HG03571 (cell line): Measurements from ENCODE around the gene ITPKC.
"Not testable (repeated sequence)": the region's sequence is repeated elsewhere in the genome, so short reads cannot be mapped to it uniquely, and the experiment has no call there.

Experiments used
- ATAC-seq: cut with Tn5 transposase; IDR thresholded peaks from one replicate; pipeline ENCODE4 v1.9.1; 2021; ENCODE audit not compliant: unreplicated experiment

The ITPKC gene

DNA sequence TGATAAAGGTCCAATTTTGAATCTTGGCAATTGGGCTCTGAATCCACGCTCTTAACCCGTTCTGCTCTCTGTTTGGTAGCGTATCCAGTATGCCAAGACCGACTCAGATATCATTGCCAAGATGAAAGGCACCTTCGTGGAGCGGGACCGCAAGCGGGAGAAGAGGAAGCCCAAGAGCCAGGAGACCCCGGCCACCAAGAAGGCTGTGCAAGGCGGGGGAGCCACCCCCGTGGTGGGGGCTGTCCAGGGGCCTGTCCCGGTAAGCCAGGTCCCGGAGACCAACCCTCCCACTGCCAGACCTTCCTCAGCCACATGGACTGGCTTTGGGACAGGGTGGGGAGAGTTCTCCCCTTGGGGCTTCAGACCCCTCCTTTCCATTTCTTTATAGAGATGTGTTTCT, 42.4 kb downstream of the ITPKC start:
- no peak for ATAC-seq

GRCh38 chr19:40762754-40763470, 46.0 kb downstream of the ITPKC start:
- ATAC-seq = no peak

DNA sequence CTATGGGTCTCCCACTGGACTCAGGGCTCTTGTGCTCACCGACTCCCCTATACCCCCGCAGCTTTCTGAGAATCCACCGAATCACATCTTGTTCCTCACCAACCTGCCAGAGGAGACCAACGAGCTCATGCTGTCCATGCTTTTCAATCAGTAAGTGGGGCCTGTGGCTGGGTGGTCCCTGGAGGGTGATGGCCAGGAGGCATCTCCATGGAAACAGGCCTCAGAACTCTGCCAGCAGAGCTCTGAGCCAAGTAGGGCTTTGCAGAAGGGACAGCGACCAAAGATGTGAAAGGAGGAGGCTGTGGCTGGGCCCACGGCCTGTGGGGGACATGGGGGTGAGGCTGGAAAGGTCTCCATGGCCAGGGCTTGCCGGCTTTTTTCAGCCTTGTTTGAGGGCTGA, 46.6 kb downstream of the ITPKC start:
- ATAC-seq = no peak

GRCh38 chr19:40763963-40764362, 47.1 kb downstream of the ITPKC start:
- ATAC-seq = no peak

GRCh38 chr19:40766385-40766784, 49.5 kb downstream of the ITPKC start:
- not testable (repeated sequence) for ATAC-seq

GRCh38 chr19:40768869-40769268, 52.0 kb downstream of the ITPKC start:
- ATAC-seq = no peak

DNA sequence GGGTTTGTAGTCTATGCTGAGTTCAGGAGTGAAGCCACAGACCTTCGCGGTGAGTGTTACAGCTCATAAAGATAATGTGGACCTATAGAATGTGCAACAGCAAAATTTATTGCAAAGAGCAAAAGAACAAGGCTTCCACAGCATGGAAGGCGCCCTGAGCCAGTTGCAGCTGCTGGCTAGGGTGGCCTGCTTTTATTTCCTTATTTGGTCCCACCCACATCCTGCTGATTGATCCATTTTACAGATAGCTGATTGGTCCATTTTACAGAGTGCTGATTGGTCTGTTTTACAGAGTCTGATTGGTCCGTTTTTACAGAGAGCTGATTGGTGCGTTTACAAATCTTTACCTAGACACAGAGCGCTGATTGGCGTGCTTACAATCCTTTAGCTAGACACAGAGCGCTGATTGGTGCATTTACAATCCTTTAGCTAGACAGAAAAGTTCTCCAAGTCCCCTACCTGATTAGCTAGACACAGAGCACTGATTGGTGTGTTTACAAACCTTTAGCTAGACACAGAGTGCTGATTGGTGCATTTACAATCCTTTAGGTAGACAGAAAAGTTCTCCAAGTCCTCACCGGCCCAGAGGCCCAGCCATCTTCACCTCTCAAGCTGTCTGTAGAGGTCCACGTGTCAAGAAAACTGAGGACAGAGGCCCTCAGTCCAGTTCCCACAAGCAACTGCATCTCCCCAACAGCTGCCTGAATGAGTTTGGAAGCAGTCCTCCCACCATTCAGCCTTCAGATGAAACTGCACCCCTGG, 54.4 kb downstream of the ITPKC start:
- not testable (repeated sequence) for ATAC-seq

- no peak for ATAC-seq
These were observed 58.2 kb downstream of the ITPKC start, which contains the start of gene MIA for GRCh38 chr19:40774916-40775631. Gene MIA, plus strand, starts transcription at chr19:40775521. Its CDS starts 22 bp downstream, at chr19:40775543.

DNA sequence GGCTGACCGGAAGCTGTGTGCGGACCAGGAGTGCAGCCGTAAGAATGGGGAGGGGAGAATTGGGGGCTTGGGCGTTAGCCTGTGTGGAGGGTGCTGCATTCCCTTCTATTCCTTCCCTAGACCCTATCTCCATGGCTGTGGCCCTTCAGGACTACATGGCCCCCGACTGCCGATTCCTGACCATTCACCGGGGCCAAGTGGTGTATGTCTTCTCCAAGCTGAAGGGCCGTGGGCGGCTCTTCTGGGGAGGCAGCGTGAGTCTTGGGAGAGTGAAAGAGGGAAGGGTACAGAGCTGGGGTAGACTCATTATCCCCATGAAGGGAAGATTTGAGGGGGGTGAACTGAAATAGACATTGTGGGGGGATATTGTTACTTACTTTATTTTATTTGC, 58.7 kb downstream of the ITPKC start:
- ATAC-seq = no peak

- no peak for ATAC-seq
These were observed 59.5 kb downstream of the ITPKC start for GRCh38 chr19:40776364-40776763.

GRCh38 chr19:40776932-40777644, 60.2 kb downstream of the ITPKC start:
- ATAC-seq = peak; percentile 55

- no peak for ATAC-seq
These were observed 60.7 kb downstream of the ITPKC start for GRCh38 chr19:40777645-40777936.

- ATAC-seq = peak; percentile 49
These were observed 61.2 kb downstream of the ITPKC start, which contains the start of gene RAB4B for GRCh38 chr19:40777937-40778705. Gene RAB4B, plus strand, starts transcription at chr19:40778247. Its CDS starts 129 bp downstream, at chr19:40778376.

DNA sequence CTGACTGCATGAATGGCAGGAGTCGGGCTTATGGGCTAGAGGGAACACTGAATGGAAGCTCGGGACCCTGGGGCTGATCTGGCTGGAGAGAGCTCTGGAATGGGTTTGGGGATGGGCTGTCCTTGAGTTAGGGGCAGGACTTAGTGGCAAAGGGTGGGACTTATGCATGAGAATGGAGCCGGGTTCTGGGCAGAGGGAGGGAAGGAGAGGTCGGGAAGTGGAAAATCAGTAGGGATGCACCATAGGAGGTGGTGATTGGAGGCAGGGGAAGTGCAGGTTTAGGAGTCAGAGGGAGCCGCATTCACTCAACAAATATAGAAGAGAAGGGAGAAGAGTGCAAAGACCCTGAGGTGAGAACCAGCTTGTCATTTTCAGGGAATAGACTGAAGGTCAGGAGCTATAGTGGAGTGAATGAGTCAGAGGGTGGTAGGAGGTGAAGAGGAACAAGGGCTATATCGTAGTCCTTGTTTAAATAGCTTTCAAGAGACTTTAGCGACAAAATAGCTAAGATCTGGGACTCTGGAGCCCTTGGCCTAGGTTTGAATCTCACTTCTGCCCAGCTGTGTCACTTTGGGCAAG, 61.9 kb downstream of the ITPKC start:
- ATAC-seq = no peak

GRCh38 chr19:40780582-40780981, 63.7 kb downstream of the ITPKC start:
- no peak for ATAC-seq

- no peak for ATAC-seq
These were observed 64.2 kb downstream of the ITPKC start for GRCh38 chr19:40781140-40781539.

GRCh38 chr19:40783711-40784110, 66.8 kb downstream of the ITPKC start:
- no peak for ATAC-seq

DNA sequence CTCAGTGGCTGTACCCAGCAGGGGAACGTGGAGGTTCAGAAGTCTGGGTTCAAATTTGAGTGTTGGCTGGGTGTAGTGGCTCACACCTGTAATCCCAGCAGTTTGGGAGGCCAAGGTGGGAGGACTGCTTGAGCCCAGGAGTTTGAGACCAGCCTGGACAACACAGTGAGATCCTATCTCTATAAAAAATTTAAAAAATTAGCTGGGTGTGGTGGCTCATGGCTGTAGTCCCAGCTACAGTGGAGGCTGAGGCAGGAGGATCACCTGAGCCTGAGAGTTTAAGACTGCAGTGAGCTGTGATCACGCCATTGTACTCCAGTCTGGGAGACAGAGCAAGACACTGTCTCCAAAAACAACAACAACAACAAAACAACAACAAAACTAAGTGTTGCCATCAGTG, 67.2 kb downstream of the ITPKC start:
- not testable (repeated sequence) for ATAC-seq

- ATAC-seq = no peak
These were observed 68.6 kb downstream of the ITPKC start for GRCh38 chr19:40785526-40785925.
